Midbrain (tissue), 1 donor: Measurements from ENCODE around the gene AK5.
A peak's percentile ranks its signal among the peaks of the same experiment; 100 is the strongest.

ENCODE experiments used
- DNase-seq: peaks from one replicate; lab custom pipeline; 2025; lab: John Stamatoyannopoulos, UW

AK5 gene

GRCh38 chr1:77594366-77595112, 312.7 kb downstream of the AK5 start:
- DNase-seq = no peak

DNA sequence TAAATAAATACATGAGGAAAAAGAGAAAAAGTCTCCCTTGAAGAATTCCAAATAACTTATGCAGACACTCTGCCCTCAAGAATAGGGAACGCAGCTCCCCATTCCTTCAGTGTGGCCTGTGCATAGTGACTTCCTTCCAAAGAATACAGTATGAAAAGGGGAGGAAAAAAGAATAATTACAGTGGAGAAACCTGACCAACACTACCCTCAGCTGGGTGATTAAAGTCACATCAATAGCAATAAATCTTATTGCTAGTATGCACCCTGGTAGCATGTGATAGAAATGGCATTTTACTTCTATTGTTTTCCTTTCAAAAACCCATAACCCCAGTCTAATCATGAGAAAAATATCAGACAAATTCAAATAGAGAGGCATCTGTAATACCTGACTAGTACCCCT, 315.5 kb downstream of the AK5 start:
- no peak for DNase-seq

- DNase-seq = peak; percentile 45
These were observed 323.6 kb downstream of the AK5 start for GRCh38 chr1:77605246-77606026.

GRCh38 chr1:77608893-77609292, 327.1 kb downstream of the AK5 start:
- DNase-seq = no peak
